GM13976 (cell line): ENCODE measurements around the gene RPS21.

Experiments
- DNase-seq: peaks from one replicate; pipeline ENCODE4 v3.0.0; 2012; ENCODE audit warnings: low spot score
- in situ Hi-C: fragments of 300-500 bp; cut with MboI; formaldehyde crosslinking; loops from one replicate; pipeline ENCODE4 v1.12.0; 2022; ENCODE audit warnings: low sequenced_read_pairs, mixed read lengths, inconsistent platforms; ENCODE audit not compliant: unreplicated experiment
- TF ChIP-seq, protein P1 (sequence below): IDR thresholded peaks from 2 replicates; pipeline ENCODE4 v1.5.1; 2012; ENCODE audit warnings: borderline replicate concordance, mild to moderate bottlenecking; ENCODE audit not compliant: insufficient read depth; ENCODE audit errors: extremely low read depth, missing control alignments, control extremely low read depth

RPS21 gene

GRCh38 chr20:62418709-62419487 lies 32.0 kb downstream of the RPS21 start:
- TF ChIP-seq, protein P1, sequence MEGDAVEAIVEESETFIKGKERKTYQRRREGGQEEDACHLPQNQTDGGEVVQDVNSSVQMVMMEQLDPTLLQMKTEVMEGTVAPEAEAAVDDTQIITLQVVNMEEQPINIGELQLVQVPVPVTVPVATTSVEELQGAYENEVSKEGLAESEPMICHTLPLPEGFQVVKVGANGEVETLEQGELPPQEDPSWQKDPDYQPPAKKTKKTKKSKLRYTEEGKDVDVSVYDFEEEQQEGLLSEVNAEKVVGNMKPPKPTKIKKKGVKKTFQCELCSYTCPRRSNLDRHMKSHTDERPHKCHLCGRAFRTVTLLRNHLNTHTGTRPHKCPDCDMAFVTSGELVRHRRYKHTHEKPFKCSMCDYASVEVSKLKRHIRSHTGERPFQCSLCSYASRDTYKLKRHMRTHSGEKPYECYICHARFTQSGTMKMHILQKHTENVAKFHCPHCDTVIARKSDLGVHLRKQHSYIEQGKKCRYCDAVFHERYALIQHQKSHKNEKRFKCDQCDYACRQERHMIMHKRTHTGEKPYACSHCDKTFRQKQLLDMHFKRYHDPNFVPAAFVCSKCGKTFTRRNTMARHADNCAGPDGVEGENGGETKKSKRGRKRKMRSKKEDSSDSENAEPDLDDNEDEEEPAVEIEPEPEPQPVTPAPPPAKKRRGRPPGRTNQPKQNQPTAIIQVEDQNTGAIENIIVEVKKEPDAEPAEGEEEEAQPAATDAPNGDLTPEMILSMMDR, result no peak
- in situ Hi-C loops, result no loop called here
- DNase-seq, result no peak

GRCh38 chr20:62419759-62420158 lies 32.9 kb downstream of the RPS21 start:
- TF ChIP-seq, protein P1, result no peak
- DNase-seq, result no peak
- in situ Hi-C loops, result no loop called here

GRCh38 chr20:62420846-62421715 lies 34.2 kb downstream of the RPS21 start:
- TF ChIP-seq, protein P1, result no peak
- no peak for DNase-seq
- in situ Hi-C loops, result no loop called here

GRCh38 chr20:62421716-62421990 lies 34.8 kb downstream of the RPS21 start:
- in situ Hi-C loops, result no loop called here
- DNase-seq, result no peak
- TF ChIP-seq, protein P1, result no peak

DNA sequence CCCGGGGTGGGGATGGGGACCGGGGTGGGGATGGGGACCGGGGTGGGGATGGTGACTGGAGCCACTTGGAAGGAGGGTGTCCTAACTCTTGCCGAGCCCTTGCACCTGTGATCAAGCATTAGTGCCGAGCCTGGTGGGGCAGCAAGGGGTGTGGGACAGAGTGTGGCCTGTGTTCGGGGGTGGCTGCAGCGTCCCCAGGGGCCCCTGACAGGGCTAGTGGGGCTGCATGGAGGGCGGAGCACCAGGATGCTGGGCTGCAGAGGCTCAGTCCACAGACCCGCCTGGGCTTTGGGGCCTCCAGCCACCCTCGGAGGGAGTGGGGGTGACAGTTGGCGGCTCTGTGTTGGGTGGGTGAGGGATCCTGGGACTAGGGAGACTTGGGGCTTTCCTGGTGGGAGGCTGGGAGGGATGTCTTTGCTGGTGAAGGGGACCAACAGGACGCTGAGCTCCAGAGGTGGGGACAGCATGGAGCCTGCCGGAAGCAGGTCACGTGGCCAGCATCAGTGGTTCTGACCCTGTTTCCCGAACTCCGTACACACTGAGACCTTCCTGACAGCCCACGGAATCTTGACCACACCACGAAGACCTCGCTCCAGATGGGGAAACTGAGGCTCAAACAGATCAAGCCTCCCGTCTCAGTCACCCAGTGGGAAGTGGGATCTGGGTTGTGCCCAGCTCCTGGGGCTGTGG lies 35.9 kb downstream of the RPS21 start:
- in situ Hi-C loops, result no loop called here
- TF ChIP-seq, protein P1, result no peak
- DNase-seq, result no peak

DNA sequence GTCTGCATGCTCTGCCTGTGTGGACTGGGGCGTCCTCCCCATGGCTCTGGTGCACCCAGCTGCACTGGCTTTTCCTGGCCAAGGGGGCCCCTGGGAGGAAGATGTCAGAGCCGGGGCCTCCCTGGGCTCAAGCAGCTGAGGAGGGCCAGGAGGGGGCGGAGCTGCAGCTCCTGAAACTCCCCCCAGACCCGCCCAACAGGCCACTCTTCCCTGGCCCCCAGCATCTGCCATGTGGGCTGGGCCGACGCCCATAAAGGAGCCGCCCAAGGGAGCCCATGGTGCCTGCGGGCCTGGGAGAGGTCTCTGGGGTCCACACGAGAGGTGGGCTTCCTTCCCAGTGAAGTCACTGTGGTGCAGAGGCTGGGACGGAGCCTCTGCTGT lies 36.4 kb downstream of the RPS21 start:
- no peak for DNase-seq
- TF ChIP-seq, protein P1, result no peak
- in situ Hi-C loops, result no loop called here
